Heart left ventricle (tissue), 16 donors: Measurements from ENCODE around the gene ZW10. TPM values are rescaled to one million over a fixed set of nuclear protein-coding genes. Genes with fewer than 3 reads are reported as not detected.
A peak's percentile ranks its signal among the peaks of the same experiment; 100 is the strongest.

Experiments used
- ATAC-seq, 4 donors: fragments of 200-7000 bp; cut with Tn5 transposase; one replicate each; pipeline ENCODE4 v1.9.1; 2020 to 2022; ENCODE audit warnings: moderate library complexity in 4 of 4, mild to moderate bottlenecking in 3 of 4, moderate number of reproducible peaks in 1 of 4
- DNase-seq, 5 donors: peaks; one replicate each; pipeline ENCODE4 v3.0.0-alpha.2; 2020
- H3K27ac ChIP-seq, 12 donors: fragments of 200-600 bp; sonication (generic) in 4 of 12; one replicate each; pipeline versions ENCODE4 v1.5.0 to v1.8.0; 2016 to 2022; ENCODE audit warnings: mild to moderate bottlenecking in 2 of 12
- H3K27me3 ChIP-seq, 9 donors: fragments of 200-600 bp; sonication (generic) in 2 of 9; one replicate each; pipeline versions ENCODE4 v1.5.1 to v1.8.0; 2016 to 2022; ENCODE audit warnings: mild to moderate bottlenecking in 3 of 9
- H3K36me3 ChIP-seq, 9 donors: fragments of 200-600 bp; sonication (generic) in 2 of 9; one replicate each; pipeline versions ENCODE4 v1.5.0 to v1.8.0; 2018 to 2022; ENCODE audit warnings: mild to moderate bottlenecking in 2 of 9
- H3K4me1 ChIP-seq, 12 donors: fragments of 200-600 bp; sonication (generic) in 4 of 12; one replicate each; pipeline versions ENCODE4 v1.5.0 to v1.8.0; 2016 to 2022; ENCODE audit warnings: mild to moderate bottlenecking in 3 of 12
- H3K4me3 ChIP-seq, 12 donors: fragments of 200-600 bp; sonication (generic) in 4 of 12; one replicate each; pipeline versions ENCODE4 v1.5.0 to v1.8.0; 2017 to 2022; ENCODE audit warnings: mild to moderate bottlenecking in 9 of 12, moderate library complexity in 4 of 12
- H3K9me3 ChIP-seq, 12 donors: fragments of 200-600 bp; sonication (generic) in 4 of 12; one replicate each; pipeline versions ENCODE4 v1.5.0 to v1.8.0; 2016 to 2022; ENCODE audit warnings: mild to moderate bottlenecking in 1 of 12
- CTCF ChIP-seq, 12 donors: fragments of 200-600 bp; sonication (generic) in 4 of 12; IDR thresholded peaks; one replicate each; pipeline versions ENCODE4 v1.5.0 to v1.8.0; 2018 to 2022; ENCODE audit warnings: antibody characterized with exemption in 12 of 12, mild to moderate bottlenecking in 5 of 12
- POLR2A ChIP-seq, 2 donors: fragments of 450-650 bp; IDR thresholded peaks; one replicate each; pipeline ENCODE4 v1.6.1; 2017; ENCODE audit warnings: antibody characterized with exemption in 2 of 2, mild to moderate bottlenecking in 2 of 2, moderate library complexity in 2 of 2
- WGBS, 4 donors: extraction: QIAGEN DNeasy Blood & Tissue Kit in 2 of 4; methylation state at CpG; one replicate each; pipeline versions ENCODE4 v1.1.5 to v1.1.7; 2013 to 2018; 5-methylcytosine and 5-hydroxymethylcytosine counted together
- intact Hi-C, 10 donors: fragments of 100-400 bp; cut with DNase I; formaldehyde crosslinking; loops; one replicate each; pipeline versions ENCODE4 v1.11.1 to v1.14.2; 2022
- polyA plus RNA-seq, 2 donors: library from polyadenylated mRNA; stranded (reverse); fragments of 200-250 nt; gene quantifications; one replicate each; pipeline ENCODE4 v1.2.3, GENCODE V29; 2013
- total RNA-seq, 9 donors: library from RNA; depleted of rRNA in 2 of 9; stranded (reverse); fragments of >200 nt in 2 of 9; fragmentation: NEBNext Ultra II Directional in 3 of 9; extraction: Animal tissue kit (Norgen Biotek cat#: 25700) in 3 of 9; gene quantifications; one replicate each; pipeline versions ENCODE4 v1.1.0 to v1.2.4, GENCODE V29; 2016 to 2023
- donor health status: ischemic (EF 13 %, LVEDD 7.1; RV severe dilation, severe dysfunction).
- donor health status: healthy with polysubstance abuse.
- donor health status: DM: no; HTN: yes; CAD: no.
- donor health status: DM: no; HTN: no; CAD: no.
- donor health status: ischemic (EF 25% LVEDD 6.9; RV normal size, moderate dysfunction).
- donor health status: ischemic (EF 25% LVEDD 5.7; RV mildly dilated, moderate dysfunction).
- donor health status: healthy.
- donor health status: DM: yes; HTN: yes; CAD: no.
- donor health status: ischemic (EF 35%, LVEDD 5.7; RV mildly dilated, moderate dysfunction).
- donor health status: nonischemic (EF 11% LVEDD 7.7; RV severe dilation, severe dysfunction).
- donor health status: DM: yes; HTN: yes; CAD: no.
- donor health status: PGD.
- donor health status: ischemic (EF 29% LVEDD 5.4; RV normal size, mild dysfunction).
- donor health status: nonischemic (EF 23%, LVEDD 6.1; RV moderate dilation, normal function).

Gene ZW10
- total and polyA plus RNA-seq, 11 donors, result 2.2 to 12.0 (median 9.8) TPM

DNA sequence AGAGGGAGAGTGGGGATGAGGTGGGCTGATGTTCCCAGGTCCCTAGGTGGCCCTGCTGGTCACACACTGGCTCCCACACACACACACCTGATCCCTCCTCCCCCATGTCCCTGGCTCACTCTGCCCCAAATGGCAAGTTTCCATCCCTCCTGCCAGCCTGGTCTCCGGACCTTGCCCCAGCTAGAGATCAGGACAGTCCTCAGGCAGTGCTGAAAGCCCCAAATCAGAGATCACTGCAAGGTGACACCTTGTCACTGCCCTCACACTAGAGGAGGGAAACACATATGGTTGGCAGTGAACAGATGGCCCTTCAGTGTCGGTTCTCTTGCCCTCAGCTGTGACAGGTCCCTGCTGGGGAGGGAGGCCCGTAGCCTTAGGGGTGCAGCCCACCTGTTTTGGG is 75.0 kb downstream of the ZW10 start:
- intact Hi-C loops, result no loop called here

DNA sequence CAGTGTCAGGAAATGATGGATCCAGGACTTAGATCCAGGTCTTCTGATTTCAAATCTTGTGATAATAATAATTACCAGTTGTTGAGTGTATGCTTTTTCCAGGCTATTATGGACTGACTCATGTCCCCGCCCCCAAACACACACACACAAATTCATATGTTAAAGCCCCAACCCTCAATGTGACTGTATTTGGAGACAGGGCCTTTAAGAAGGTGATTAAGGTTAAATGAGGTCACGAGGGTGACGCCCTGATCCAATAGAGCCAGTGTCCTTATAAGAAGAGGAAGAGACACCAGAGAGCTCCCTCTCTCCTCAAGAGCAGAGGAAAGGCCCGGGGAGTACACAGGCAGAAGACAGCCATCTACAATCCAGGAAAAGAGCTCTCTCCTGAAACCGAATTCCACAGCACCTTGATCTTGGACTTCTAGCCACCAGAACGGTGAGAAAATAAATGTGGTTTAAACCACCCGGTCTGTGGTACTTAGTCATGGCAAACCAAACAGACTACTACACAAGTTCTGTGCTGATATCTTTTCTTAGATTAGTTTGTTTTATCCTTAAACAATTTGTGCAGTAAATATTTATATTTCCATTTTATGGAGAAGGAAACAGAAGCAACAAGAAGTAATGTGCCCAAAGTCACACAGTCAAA is 75.6 kb downstream of the ZW10 start:
- Histone ChIP-seq H3K4me3 (no peak overlapping the region), H3K9me3 (no peaks in the 10 kb centered on the region), H3K4me1 (no peaks in the 10 kb centered on the region), H3K36me3 (peaks cover 0 to 7% (median 0%) of the 10 kb centered on the region in 9 donors), H3K27me3 (no peaks in the 10 kb centered on the region), H3K27ac (no peak overlapping the region)
- TF ChIP-seq CTCF (IDR thresholded peaks at IDR 0.05) (no peak), POLR2A (IDR thresholded peaks at IDR 0.05) (no peak)
- ATAC-seq (no peak), DNase-seq (no peak)
- 89 to 95% (median 91%) methylated on average over 7 of the region's 7 CpGs for WGBS, 4 donors
- intact Hi-C loops, result no loop called here

More for the DNA sequence above, 75.0 kb downstream of the ZW10 start:
- ATAC-seq (peak in 3 of 4 donors; percentile 43 to 58 (median 47)), DNase-seq (no peak)
- 46 to 54% (median 49%) methylated on average over 3 of the region's 3 CpGs for WGBS, 4 donors
- Histone ChIP-seq H3K9me3 (no peaks in the 10 kb centered on the region), H3K27ac (no peak overlapping the region), H3K4me1 (no peaks in the 10 kb centered on the region), H3K4me3 (no peak overlapping the region), H3K36me3 (peaks cover 0 to 7% (median 0%) of the 10 kb centered on the region in 9 donors), H3K27me3 (no peaks in the 10 kb centered on the region)
- TF ChIP-seq CTCF (IDR thresholded peaks at IDR 0.05), result no peak
- TF ChIP-seq POLR2A (IDR thresholded peaks at IDR 0.05), result no peak

DNA sequence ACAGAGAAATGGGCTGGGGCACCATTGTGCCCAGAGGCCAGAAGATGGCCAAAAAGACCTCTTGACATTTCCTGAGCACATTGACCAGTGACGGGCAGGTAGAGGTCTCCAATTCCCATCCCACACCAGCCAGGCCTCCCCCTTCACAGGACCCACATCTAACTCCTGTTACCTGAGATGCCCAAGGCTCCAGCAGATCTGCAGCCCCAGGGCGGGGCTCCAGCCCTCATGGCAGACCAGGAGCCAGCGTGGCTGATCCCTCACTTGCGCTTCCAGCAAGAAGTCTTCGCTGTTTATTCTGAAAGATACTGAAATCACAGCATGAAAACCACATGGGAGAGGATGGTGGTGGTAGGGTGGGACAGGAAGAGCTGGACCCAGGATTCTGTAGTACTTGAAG is 76.4 kb downstream of the ZW10 start:
- Histone ChIP-seq H3K36me3 (peaks cover 0 to 7% (median 0%) of the 10 kb centered on the region in 9 donors), H3K4me1 (no peaks in the 10 kb centered on the region), H3K27me3 (no peaks in the 10 kb centered on the region), H3K4me3 (no peak overlapping the region), H3K9me3 (no peaks in the 10 kb centered on the region), H3K27ac (no peak overlapping the region)
- DNase-seq, result no peak
- intact Hi-C loops, result no loop called here
- WGBS, 4 donors, result 93 to 98% (median 96%) methylated on average over 5 of the region's 5 CpGs
- ATAC-seq, result no peak
- TF ChIP-seq POLR2A (IDR thresholded peaks at IDR 0.05), result no peak
- no peak for TF ChIP-seq CTCF (IDR thresholded peaks at IDR 0.05)

DNA sequence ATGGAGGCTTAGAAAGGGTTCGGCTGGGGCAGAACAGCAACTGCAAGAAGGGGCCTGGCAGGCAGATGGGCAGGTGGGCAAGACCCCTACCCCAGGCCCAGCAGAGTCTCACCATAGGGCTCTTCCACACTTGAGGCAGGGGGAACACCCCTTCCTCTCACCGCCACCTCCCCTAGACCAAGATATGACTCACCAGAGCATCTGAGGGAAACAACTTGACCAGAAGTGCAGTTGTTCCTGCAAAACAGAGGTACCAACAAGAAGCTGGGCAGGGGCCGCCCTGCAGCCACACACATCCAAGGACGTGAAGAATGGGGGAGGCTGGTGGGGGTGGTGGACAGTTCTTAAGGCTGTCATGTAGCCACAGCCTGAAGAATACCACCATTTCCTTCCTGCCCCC is 78.3 kb downstream of the ZW10 start:
- Histone ChIP-seq H3K4me3 (no peak overlapping the region), H3K27ac (no peak overlapping the region), H3K36me3 (peaks cover 0 to 7% (median 0%) of the 10 kb centered on the region in 9 donors), H3K27me3 (no peaks in the 10 kb centered on the region), H3K4me1 (peaks cover 0 to 4% (median 0%) of the 10 kb centered on the region in 12 donors), H3K9me3 (no peaks in the 10 kb centered on the region)
- DNase-seq (no peak), ATAC-seq (no peak)
- TF ChIP-seq CTCF (IDR thresholded peaks at IDR 0.05) (no peak), POLR2A (IDR thresholded peaks at IDR 0.05) (no peak)
- intact Hi-C loops, result no loop called here
- WGBS, 4 donors, result 94 to 99% (median 97%) methylated on average over 4 of the region's 4 CpGs
